Measurements from ENCODE around the gene RAET1G.
"Not testable (repeated sequence)": the region's sequence is repeated elsewhere in the genome, so short reads cannot be mapped to it uniquely, and the experiment has no call there.

RAET1G gene

DNA sequence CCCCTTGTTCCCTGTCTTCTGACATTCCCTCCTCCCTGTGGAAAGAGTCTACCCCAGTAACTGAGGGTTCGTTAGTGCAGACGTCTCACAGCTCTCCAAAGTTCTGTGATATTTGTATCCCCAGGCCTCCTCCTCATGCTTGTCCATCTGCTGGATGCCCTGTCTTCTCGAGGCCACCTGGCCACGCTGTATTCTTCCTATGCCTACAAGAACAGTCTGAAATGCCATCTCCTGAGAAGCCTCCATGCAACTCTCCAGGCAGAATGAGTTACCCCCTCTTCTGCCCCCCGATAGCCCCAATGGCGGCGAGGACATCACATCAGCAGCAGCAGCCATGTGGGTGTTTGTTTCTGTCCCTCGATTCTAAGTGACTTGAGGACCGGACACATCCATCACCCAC, 28.2 kb upstream of the RAET1G start:
- Histone ChIP-seq H3K4me1 (ENCODE audit: insufficient read depth, low read length) (no peaks in the 10 kb centered on the region), H2AFZ (ENCODE audit: low read depth, low read length) (no peak overlapping the region), H3K36me3 (ENCODE audit: insufficient read depth, low read length) (no peaks in the 10 kb centered on the region), H3K27me3 (ENCODE audit: insufficient read depth, low read length, poor library complexity) (peaks cover 7% of the 10 kb centered on the region), H3K79me2 (ENCODE audit: insufficient read depth, low read length) (no peaks in the 10 kb centered on the region), H3K4me3 (ENCODE audit: low read depth in 1 of 2, low read length in 2 of 2) (no peak overlapping the region), H4K20me1 (ENCODE audit: insufficient read depth, low read length) (no peaks in the 10 kb centered on the region), H3K4me2 (ENCODE audit: insufficient read depth, low read length) (no peak overlapping the region), H3K9ac (ENCODE audit: low read depth, low read length) (no peak overlapping the region), H3K9me3 (ENCODE audit: insufficient read depth, low read length, severe bottlenecking) (no peaks in the 10 kb centered on the region), H3K27ac (ENCODE audit: low read length) (no peak overlapping the region)
- no peak for DNase-seq
- TF ChIP-seq EZH2 (IDR thresholded peaks at IDR 0.05; ENCODE audit: borderline replicate concordance, low read depth, low read length, severe bottlenecking), result no peak
- TF ChIP-seq, protein P1, sequence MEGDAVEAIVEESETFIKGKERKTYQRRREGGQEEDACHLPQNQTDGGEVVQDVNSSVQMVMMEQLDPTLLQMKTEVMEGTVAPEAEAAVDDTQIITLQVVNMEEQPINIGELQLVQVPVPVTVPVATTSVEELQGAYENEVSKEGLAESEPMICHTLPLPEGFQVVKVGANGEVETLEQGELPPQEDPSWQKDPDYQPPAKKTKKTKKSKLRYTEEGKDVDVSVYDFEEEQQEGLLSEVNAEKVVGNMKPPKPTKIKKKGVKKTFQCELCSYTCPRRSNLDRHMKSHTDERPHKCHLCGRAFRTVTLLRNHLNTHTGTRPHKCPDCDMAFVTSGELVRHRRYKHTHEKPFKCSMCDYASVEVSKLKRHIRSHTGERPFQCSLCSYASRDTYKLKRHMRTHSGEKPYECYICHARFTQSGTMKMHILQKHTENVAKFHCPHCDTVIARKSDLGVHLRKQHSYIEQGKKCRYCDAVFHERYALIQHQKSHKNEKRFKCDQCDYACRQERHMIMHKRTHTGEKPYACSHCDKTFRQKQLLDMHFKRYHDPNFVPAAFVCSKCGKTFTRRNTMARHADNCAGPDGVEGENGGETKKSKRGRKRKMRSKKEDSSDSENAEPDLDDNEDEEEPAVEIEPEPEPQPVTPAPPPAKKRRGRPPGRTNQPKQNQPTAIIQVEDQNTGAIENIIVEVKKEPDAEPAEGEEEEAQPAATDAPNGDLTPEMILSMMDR (IDR thresholded peaks at IDR 0.05; ENCODE audit: borderline replicate concordance, extremely low read depth, low read length, poor library complexity, severe bottlenecking), result no peak
- no peak for ATAC-seq (ENCODE audit: insufficient read depth, low read depth)

- ATAC-seq (ENCODE audit: insufficient read depth, low read depth), result no peak
- H3K27me3 ChIP-seq (ENCODE audit: insufficient read depth, low read length, poor library complexity), result peaks cover 7% of the 10 kb centered on the region
These were observed 27.5 kb upstream of the RAET1G start for GRCh38 chr6:149950423-149950822.

GRCh38 chr6:149948616-149949015, 25.7 kb upstream of the RAET1G start:
- Histone ChIP-seq H3K9ac (ENCODE audit: low read depth, low read length) (no peak overlapping the region), H3K27ac (ENCODE audit: low read length) (no peak overlapping the region), H3K27me3 (ENCODE audit: insufficient read depth, low read length, poor library complexity) (peaks cover 7% of the 10 kb centered on the region), H3K79me2 (ENCODE audit: insufficient read depth, low read length) (no peaks in the 10 kb centered on the region), H3K4me3 (ENCODE audit: low read depth in 1 of 2, low read length in 2 of 2) (no peak overlapping the region), H3K4me2 (ENCODE audit: insufficient read depth, low read length) (no peak overlapping the region), H3K36me3 (ENCODE audit: insufficient read depth, low read length) (no peaks in the 10 kb centered on the region), H3K9me3 (ENCODE audit: insufficient read depth, low read length, severe bottlenecking) (no peaks in the 10 kb centered on the region), H2AFZ (ENCODE audit: low read depth, low read length) (no peak overlapping the region), H3K4me1 (ENCODE audit: insufficient read depth, low read length) (no peaks in the 10 kb centered on the region), H4K20me1 (ENCODE audit: insufficient read depth, low read length) (no peaks in the 10 kb centered on the region)
- DNase-seq (no peak), ATAC-seq (ENCODE audit: insufficient read depth, low read depth) (no peak)
- TF ChIP-seq EZH2 (IDR thresholded peaks at IDR 0.05; ENCODE audit: borderline replicate concordance, low read depth, low read length, severe bottlenecking), result no peak
- TF ChIP-seq, protein P1 (IDR thresholded peaks at IDR 0.05; ENCODE audit: borderline replicate concordance, extremely low read depth, low read length, poor library complexity, severe bottlenecking), result no peak

More at GRCh38 chr6:149950423-149950822, 27.5 kb upstream of the RAET1G start:
- H3K4me1 ChIP-seq (ENCODE audit: insufficient read depth, low read length), result no peaks in the 10 kb centered on the region
- no peaks in the 10 kb centered on the region for H3K36me3 ChIP-seq (ENCODE audit: insufficient read depth, low read length)
- DNase-seq, result no peak
- no peak for TF ChIP-seq EZH2 (IDR thresholded peaks at IDR 0.05; ENCODE audit: borderline replicate concordance, low read depth, low read length, severe bottlenecking)
- TF ChIP-seq, protein P1 (IDR thresholded peaks at IDR 0.05; ENCODE audit: borderline replicate concordance, extremely low read depth, low read length, poor library complexity, severe bottlenecking), result no peak
- no peak overlapping the region for H3K27ac ChIP-seq (ENCODE audit: low read length)
- H3K4me3 ChIP-seq (ENCODE audit: low read depth in 1 of 2, low read length in 2 of 2), result no peak overlapping the region
- H3K9ac ChIP-seq (ENCODE audit: low read depth, low read length), result no peak overlapping the region
- H3K9me3 ChIP-seq (ENCODE audit: insufficient read depth, low read length, severe bottlenecking), result no peaks in the 10 kb centered on the region
- no peak overlapping the region for H2AFZ ChIP-seq (ENCODE audit: low read depth, low read length)
- H3K79me2 ChIP-seq (ENCODE audit: insufficient read depth, low read length), result no peaks in the 10 kb centered on the region
- no peaks in the 10 kb centered on the region for H4K20me1 ChIP-seq (ENCODE audit: insufficient read depth, low read length)
- H3K4me2 ChIP-seq (ENCODE audit: insufficient read depth, low read length), result no peak overlapping the region

DNA sequence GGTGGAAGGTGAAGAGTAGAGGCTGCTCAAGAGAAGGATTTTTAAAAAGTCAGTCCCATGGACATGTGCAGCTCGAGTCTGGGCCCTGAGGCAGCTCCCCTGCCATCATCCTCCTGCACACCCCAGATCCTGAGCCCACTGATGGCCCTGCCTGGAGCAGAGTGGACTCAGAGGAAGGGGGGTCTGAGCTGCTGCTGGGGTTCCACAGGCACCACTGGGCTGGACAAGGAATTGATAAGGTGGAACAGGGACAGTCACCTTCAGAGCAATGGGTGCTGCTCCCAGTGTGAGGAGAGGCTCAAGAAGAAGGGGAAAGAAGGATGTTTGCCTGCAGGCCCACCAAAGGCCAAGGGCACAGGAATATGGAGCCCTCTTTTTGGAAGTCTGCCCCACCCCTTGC, 25.1 kb upstream of the RAET1G start:
- H3K79me2 ChIP-seq (ENCODE audit: insufficient read depth, low read length), result no peaks in the 10 kb centered on the region
- TF ChIP-seq, protein P1 (IDR thresholded peaks at IDR 0.05; ENCODE audit: borderline replicate concordance, extremely low read depth, low read length, poor library complexity, severe bottlenecking), result no peak
- no peak for TF ChIP-seq EZH2 (IDR thresholded peaks at IDR 0.05; ENCODE audit: borderline replicate concordance, low read depth, low read length, severe bottlenecking)
- no peak overlapping the region for H2AFZ ChIP-seq (ENCODE audit: low read depth, low read length)
- no peak overlapping the region for H3K4me3 ChIP-seq (ENCODE audit: low read depth in 1 of 2, low read length in 2 of 2)
- H4K20me1 ChIP-seq (ENCODE audit: insufficient read depth, low read length), result no peaks in the 10 kb centered on the region
- no peak overlapping the region for H3K4me2 ChIP-seq (ENCODE audit: insufficient read depth, low read length)
- no peaks in the 10 kb centered on the region for H3K36me3 ChIP-seq (ENCODE audit: insufficient read depth, low read length)
- H3K9me3 ChIP-seq (ENCODE audit: insufficient read depth, low read length, severe bottlenecking), result no peaks in the 10 kb centered on the region
- no peak overlapping the region for H3K9ac ChIP-seq (ENCODE audit: low read depth, low read length)
- ATAC-seq (ENCODE audit: insufficient read depth, low read depth) (no peak), DNase-seq (no peak)
- H3K27ac ChIP-seq (ENCODE audit: low read length), result no peak overlapping the region
- no peaks in the 10 kb centered on the region for H3K4me1 ChIP-seq (ENCODE audit: insufficient read depth, low read length)
- peaks cover 7% of the 10 kb centered on the region for H3K27me3 ChIP-seq (ENCODE audit: insufficient read depth, low read length, poor library complexity)

DNA sequence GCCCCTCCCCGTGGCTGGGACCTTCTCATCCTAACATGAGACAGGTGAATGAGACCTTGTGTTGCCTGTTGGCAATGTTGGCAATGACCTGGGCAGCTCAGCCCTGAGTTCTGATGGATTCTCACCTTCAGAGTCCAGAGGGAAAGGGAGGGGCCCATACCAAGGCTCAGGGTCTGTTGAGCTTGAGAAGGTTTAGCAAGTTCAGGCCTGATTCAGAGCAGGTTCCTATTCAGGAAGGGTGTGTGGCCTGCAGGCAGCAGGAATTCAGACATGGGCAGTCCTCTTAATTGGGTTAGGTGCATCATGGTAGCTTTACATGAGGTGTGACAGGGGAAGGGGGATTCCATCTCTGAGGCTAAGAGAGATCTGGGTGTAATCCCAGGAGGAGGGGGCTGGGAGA, 24.6 kb upstream of the RAET1G start:
- H3K36me3 ChIP-seq (ENCODE audit: insufficient read depth, low read length); H3K9me3 ChIP-seq (ENCODE audit: insufficient read depth, low read length, severe bottlenecking); H2AFZ ChIP-seq (ENCODE audit: low read depth, low read length); H3K27me3 ChIP-seq (ENCODE audit: insufficient read depth, low read length, poor library complexity); H3K4me3 ChIP-seq (ENCODE audit: low read depth in 1 of 2, low read length in 2 of 2); H4K20me1 ChIP-seq (ENCODE audit: insufficient read depth, low read length); H3K9ac ChIP-seq (ENCODE audit: low read depth, low read length); DNase-seq; ATAC-seq (ENCODE audit: insufficient read depth, low read depth); H3K27ac ChIP-seq (ENCODE audit: low read length); H3K4me2 ChIP-seq (ENCODE audit: insufficient read depth, low read length); H3K79me2 ChIP-seq (ENCODE audit: insufficient read depth, low read length); H3K4me1 ChIP-seq (ENCODE audit: insufficient read depth, low read length): not testable (repeated sequence)

Measured in DND-41 (cell line).